Osteoblast (primary cell): ENCODE measurements around the gene MYL12B. TPM values are rescaled to one million over a fixed set of nuclear protein-coding genes. Genes with fewer than 3 reads are reported as not detected.
A peak's percentile ranks its signal among the peaks of the same experiment; 100 is the strongest.

Source experiments
- DNase-seq: peaks from one replicate; pipeline ENCODE4 v3.0.0; 2011; ENCODE audit warnings: low spot score, mixed read lengths; ENCODE audit not compliant: insufficient read length; ENCODE audit errors: missing footprints
- H2AFZ ChIP-seq: 2 replicates; pipeline ENCODE4 v1.6.0; 2011; ENCODE audit warnings: mild to moderate bottlenecking, low read length
- H3K27ac ChIP-seq: 2 replicates; pipeline ENCODE4 v1.5.1; 2011; ENCODE audit warnings: mild to moderate bottlenecking, low read depth, low read length, moderate library complexity
- H3K27me3 ChIP-seq: 2 replicates; pipeline ENCODE4 v1.6.0; 2012; ENCODE audit warnings: mild to moderate bottlenecking, control low read depth, inconsistent platforms, low read length, moderate library complexity; ENCODE audit not compliant: insufficient read depth
- H3K36me3 ChIP-seq: 2 replicates; pipeline ENCODE4 v1.5.1; 2011; ENCODE audit warnings: mild to moderate bottlenecking, low read length, control low read depth, moderate library complexity; ENCODE audit not compliant: insufficient read depth
- H3K4me1 ChIP-seq: 2 replicates; pipeline ENCODE4 v1.5.1; 2011; ENCODE audit warnings: mild to moderate bottlenecking, low read length, control low read depth, moderate library complexity; ENCODE audit not compliant: insufficient read depth
- H3K4me2 ChIP-seq: 2 replicates; pipeline ENCODE4 v1.6.0; 2011; ENCODE audit warnings: mild to moderate bottlenecking, low read length; ENCODE audit not compliant: insufficient read depth
- H3K4me3 ChIP-seq: fragments of 200-600 bp; sonication (generic); 3 replicates; pipeline ENCODE4 v1.5.1; 2012; ENCODE audit warnings: mild to moderate bottlenecking, low read length, inconsistent platforms; ENCODE audit not compliant: insufficient read depth
- H3K79me2 ChIP-seq: 2 replicates; pipeline ENCODE4 v1.6.0; 2012; ENCODE audit warnings: mild to moderate bottlenecking, low read length, control low read depth, inconsistent platforms; ENCODE audit not compliant: insufficient read depth
- H3K9me3 ChIP-seq: 2 replicates; pipeline ENCODE4 v1.5.1; 2011; ENCODE audit warnings: low read depth, low read length, control low read depth
- H4K20me1 ChIP-seq: 2 replicates; pipeline ENCODE4 v1.6.0; 2012; ENCODE audit warnings: mild to moderate bottlenecking, low read length, control low read depth; ENCODE audit not compliant: insufficient read depth
- total RNA-seq: library from RNA; depleted of rRNA; stranded (reverse); fragments of >200 nt; gene quantifications from 2 replicates; pipeline ENCODE4 v1.2.3, GENCODE V29; 2012
- TF ChIP-seq, protein P1 (sequence below): IDR thresholded peaks from 2 replicates; pipeline ENCODE4 v1.5.1; 2011; ENCODE audit warnings: mild to moderate bottlenecking, low read depth, low read length, moderate library complexity; ENCODE audit errors: extremely low read depth

The MYL12B gene
- total RNA-seq, 1 donor = 278 TPM

DNA sequence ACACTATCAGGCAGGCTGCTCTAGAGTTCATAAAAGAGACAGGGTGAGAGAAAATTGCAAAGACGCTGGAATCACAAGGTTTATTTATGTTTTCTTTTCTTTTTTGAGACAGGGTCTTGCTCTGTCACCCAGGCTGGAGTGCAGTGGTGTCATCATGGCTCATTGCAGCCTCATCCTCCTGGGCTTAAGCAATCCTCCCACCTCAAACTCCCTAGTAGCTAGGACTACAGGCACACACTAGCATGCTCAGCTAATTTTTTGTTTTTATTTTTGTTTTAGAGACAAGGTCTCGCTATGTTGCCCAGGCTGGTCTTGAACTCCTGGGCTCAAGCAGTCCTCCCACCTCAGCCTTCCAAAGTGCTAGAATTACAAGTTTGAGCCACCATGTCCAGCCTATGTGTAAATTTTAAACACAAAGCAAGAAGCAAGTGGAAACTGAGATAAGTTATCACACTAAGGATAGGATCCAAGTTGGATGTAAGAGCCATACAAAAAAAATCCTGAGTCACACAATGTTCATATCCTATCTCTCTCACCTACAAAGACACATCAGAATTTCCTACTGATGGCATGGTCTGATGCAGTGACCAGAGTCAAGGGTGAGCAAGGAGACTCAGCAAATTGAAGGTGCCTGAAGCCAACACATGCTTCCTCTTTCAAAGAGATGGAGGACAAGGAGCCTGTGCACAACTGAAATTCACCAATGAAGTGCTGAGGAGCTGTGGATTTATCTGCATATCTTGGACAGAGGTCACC, 31.4 kb downstream of the MYL12B start:
- Histone ChIP-seq H2AFZ (no peak overlapping the region), H3K36me3 (no peaks in the 10 kb centered on the region), H3K27ac (no peak overlapping the region), H3K9me3 (no peaks in the 10 kb centered on the region), H3K4me2 (no peak overlapping the region), H3K79me2 (no peaks in the 10 kb centered on the region), H3K4me1 (peaks cover 10% of the 10 kb centered on the region), H3K4me3 (no peak overlapping the region), H4K20me1 (no peaks in the 10 kb centered on the region), H3K27me3 (no peaks in the 10 kb centered on the region)
- TF ChIP-seq, protein P1, sequence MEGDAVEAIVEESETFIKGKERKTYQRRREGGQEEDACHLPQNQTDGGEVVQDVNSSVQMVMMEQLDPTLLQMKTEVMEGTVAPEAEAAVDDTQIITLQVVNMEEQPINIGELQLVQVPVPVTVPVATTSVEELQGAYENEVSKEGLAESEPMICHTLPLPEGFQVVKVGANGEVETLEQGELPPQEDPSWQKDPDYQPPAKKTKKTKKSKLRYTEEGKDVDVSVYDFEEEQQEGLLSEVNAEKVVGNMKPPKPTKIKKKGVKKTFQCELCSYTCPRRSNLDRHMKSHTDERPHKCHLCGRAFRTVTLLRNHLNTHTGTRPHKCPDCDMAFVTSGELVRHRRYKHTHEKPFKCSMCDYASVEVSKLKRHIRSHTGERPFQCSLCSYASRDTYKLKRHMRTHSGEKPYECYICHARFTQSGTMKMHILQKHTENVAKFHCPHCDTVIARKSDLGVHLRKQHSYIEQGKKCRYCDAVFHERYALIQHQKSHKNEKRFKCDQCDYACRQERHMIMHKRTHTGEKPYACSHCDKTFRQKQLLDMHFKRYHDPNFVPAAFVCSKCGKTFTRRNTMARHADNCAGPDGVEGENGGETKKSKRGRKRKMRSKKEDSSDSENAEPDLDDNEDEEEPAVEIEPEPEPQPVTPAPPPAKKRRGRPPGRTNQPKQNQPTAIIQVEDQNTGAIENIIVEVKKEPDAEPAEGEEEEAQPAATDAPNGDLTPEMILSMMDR = no peak
- DNase-seq = no peak

DNA sequence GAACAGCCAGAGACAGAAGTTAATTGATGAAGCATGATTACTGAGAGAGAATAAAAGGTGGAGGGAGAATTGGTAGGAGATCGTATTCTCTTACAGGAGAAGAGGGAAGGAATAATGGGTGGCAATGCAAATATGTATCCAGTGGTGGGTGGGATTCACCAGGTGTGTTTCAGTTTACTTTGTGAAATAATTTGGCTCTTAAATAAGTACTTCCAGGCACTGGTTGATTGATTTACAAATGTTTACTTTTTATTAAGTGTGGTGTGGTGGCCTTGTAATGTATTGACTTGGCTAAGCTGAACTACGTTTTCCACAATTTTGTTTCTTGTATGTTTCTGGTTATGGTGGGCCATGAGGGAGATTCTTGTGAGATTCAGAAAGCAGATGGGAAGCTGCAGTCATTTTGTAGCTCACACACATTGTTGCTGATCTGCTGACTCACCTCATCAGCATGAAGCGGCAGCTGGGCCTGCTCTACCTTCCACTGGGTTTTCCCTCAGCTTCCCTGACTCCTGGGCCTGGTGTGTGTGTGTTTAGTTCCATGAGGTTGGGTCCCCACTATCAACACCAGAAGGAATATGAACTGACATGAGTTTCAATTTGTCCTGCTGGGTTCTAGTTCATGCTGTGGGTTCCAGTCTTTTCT, 32.6 kb downstream of the MYL12B start:
- H2AFZ ChIP-seq = no peak overlapping the region
- H3K4me1 ChIP-seq = peaks cover 10% of the 10 kb centered on the region
- no peak overlapping the region for H3K4me2 ChIP-seq
- DNase-seq = no peak
- no peak overlapping the region for H3K4me3 ChIP-seq
- peaks cover 9% of the 10 kb centered on the region for H3K27me3 ChIP-seq
- no peaks in the 10 kb centered on the region for H3K36me3 ChIP-seq
- H3K9me3 ChIP-seq = no peaks in the 10 kb centered on the region
- H3K27ac ChIP-seq = no peak overlapping the region
- TF ChIP-seq, protein P1 = no peak
- no peaks in the 10 kb centered on the region for H3K79me2 ChIP-seq
- H4K20me1 ChIP-seq = no peaks in the 10 kb centered on the region

DNA sequence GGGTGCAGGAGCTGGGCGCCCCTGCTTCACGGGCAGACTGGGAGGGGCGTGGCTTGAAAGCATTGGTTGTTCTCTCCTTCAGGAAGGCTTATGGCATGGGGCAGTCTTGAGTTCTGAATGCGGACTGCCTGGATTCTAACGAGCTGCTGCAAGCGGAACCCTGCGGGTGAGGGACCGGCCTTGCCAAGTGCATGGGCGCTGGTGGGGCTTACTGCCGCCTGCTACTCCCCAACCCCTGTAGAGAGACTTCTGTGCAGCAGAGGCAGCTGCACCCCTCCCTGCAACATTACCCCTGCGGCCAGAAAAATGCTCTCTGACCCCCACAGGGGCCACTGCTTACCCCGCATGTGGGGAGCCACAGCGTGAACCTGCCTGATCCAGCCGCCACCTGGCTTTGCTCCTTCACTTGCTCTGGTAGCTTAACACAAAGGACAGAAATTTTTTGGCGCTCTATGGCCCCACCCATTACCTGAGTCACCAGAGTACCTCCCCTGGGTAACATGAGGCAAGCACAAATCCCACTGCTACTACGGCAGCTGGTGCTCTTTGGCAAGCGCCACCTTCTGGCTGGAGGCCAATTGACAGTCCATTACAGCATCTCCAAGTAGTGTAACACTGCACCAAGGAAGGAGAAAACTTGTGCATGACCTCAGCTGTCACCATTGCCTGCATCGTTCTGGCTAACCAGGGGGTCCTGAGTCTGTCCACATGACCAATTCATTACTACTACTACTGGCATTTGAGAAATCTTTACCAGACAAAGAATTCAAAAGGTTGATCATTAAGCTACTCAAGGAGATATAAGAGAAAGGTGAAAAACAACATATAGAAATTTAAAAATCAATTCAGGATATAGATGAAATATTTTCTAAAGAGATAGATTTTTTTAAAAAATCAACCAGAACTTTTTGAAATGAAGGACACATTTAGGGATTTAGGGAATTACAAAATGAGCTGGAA, 35.4 kb downstream of the MYL12B start:
- no peaks in the 10 kb centered on the region for H3K79me2 ChIP-seq
- peak overlapping the region; percentile 74 for H3K4me3 ChIP-seq
- peak; percentile 86 for DNase-seq
- H3K9me3 ChIP-seq = no peaks in the 10 kb centered on the region
- TF ChIP-seq, protein P1 = peak; percentile 60
- peaks cover 10% of the 10 kb centered on the region for H3K4me1 ChIP-seq
- peaks cover 22% of the 10 kb centered on the region for H3K27me3 ChIP-seq
- H3K36me3 ChIP-seq = no peaks in the 10 kb centered on the region
- no peaks in the 10 kb centered on the region for H4K20me1 ChIP-seq
- H2AFZ ChIP-seq = peak overlapping the region; percentile 84
- H3K27ac ChIP-seq = peak overlapping the region; percentile 29
- H3K4me2 ChIP-seq = peak overlapping the region; percentile 75
